NCI-H2081 (cell line): Measurements from ENCODE around the gene SNCAIP.
"Not testable (repeated sequence)": the region's sequence is repeated elsewhere in the genome, so short reads cannot be mapped to it uniquely, and the experiment has no call there.

Source experiments
- DNase-seq, 2 experiments: peaks; one replicate each; lab custom pipeline; 2025; lab: John Stamatoyannopoulos, UW

The SNCAIP gene

DNA sequence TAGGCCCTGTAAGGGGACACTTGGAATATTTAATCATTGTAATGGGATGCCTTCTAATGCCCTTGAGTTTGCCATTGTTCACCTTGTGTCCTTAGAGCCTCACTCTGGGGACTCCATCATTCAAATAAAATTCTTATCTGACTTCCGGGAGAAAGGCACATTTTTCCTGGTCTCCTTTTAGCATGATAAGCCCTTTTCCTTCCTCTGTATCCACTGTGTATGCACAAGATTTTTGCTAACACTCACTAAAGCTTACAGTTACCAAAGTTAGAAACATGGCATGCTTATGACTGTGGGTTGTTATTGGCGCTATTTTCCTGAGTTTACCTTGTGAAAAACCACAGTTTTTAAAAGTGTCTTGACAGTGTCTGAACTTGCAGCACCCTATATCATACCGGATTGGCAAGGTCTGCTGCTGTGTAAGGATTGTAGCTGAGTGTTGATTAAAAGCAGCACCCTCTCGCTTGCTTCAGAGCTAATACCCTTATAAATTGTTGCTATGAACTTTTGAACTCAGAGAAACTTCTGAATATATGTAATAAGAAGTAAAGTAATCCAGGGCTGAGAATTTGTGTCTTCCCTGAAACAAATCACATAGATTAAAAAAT lies 46.4 kb downstream of the SNCAIP start:
- no peak for DNase-seq

DNA sequence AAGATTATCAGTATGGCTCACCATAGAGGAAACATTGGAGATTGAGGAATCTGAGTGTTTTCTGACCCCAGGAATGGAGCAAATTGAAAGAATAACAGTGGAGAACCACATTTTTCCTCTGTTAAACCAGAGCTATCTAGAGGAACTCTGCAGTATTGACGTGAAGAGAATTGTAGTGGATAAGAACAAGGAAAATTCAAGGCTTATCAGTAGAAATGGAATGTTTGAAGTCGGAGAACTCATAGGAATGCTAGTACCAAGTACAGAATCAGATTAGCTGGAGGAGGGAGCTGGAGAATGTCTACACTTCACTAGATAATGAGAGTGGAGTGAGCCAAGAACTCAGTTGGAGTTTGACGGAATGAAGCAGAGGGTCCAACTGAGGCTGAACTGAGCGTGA lies 50.3 kb downstream of the SNCAIP start:
- DNase-seq: no peak

DNA sequence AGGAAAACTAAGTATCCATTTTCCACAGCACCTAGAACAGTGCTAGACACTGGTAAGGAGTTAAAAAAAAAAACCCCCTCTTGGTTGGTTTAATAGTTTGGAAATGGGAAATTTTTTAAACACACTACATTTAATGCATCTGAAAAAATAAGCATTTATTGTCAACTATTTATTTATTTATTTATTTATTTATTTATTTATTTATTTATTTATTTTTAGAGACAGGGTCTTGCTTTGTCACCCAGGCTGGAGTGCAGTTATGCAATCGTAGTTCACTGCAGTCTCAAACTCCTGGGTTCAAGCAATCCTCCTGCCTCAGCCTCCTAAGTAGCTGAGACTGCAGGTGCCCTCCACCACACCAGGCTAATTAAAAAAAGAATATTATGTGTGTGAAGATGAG lies 51.6 kb downstream of the SNCAIP start:
- no peak for DNase-seq

DNA sequence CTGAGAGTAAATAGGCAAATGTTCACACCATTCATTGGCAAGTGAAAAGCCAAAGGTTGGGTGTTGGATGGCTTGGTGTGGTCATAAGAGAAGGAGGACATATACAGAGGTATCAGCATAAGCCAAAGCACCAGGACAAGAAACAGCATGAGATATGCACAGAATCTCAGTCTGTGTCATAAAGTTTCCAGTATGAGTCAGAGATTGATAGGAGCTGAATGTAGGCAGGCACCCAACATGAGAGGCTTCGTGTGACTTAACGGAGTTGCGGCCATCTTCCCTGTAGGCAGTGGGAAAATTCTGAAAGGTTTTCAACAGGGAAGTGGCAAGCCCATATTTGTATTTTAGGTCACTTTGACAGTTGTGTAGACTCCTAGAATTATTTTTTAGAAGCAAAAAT lies 54.5 kb downstream of the SNCAIP start:
- no peak for DNase-seq

DNA sequence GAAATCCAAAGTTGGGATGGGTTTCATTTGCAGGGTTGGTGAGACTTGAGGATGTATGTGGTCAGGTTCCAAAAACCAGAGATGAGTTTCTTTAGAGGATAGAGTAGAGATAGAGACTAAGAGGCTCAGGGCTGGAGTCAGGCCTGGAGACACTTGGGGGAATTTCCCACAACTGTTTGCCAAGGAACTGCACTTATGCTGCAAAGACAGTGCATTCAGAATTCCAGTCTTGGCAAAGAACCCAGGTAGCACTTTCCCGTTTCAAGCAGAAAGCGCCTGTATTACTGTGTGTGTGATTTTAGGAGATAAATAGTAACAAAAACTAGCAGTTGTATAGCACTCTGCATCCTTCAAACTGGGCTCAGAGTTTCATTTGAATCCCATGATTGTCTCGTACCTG lies 55.4 kb downstream of the SNCAIP start:
- no peak for DNase-seq

DNA sequence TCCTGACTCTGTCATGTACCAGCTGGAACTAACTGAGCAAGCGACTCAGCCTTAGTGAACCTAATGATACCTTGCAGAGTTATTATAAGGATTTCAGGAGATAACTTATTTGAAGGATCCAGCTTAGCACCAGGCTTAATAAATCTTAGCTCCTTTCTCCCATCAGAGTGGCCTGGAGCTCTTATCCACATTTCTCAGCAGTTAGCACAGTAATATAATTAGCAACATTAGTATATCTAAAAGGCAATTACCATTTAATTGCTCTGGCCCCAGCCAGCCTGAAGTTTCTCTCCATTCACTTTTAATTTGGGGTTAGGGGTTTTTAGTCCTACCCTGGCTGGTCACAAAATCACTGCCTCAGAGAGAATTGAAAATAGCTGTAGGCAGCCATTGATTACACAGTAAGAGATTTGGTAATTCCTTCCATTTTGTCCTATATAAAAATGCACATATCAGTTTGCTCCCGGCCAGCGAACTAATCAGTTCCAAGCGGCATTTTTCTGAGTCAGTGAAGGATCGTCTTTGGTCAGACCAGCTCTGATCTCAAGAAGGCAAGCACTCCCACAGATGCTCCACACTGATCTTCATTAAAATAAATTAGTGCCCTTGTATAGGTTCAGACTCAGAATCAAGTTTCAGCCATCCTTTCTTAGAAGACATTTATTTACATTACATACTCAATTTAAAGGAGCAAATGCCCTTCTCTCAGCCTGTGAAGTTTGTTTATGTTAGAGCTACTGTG lies 56.6 kb downstream of the SNCAIP start:
- no peak for DNase-seq

DNA sequence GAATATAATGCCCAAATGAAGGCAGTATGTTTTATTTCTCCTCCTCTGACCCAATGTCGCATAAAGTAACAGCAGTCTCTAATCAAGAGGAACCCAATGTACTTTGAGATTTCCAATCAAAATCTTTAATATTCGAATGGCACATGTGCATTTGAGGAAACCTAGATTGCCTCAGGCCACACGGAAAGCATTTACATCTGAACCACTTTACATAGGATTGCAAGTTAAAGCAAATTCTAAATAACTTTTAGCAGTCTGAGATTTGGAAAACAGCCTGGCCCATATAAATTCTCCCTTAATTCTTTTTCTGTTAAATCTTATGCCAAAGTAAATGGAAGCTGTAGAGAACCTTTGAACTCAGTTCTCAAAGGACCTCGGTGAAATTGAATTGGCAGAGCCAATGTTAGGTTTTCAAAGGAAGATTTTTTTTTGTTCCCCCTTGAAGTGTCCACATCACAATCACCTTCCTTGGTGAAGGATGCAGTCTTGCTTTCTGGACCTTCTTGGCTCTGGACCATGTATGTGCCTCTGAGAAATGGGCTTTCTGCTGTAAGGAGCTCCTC lies 57.3 kb downstream of the SNCAIP start:
- DNase-seq: no peak

DNA sequence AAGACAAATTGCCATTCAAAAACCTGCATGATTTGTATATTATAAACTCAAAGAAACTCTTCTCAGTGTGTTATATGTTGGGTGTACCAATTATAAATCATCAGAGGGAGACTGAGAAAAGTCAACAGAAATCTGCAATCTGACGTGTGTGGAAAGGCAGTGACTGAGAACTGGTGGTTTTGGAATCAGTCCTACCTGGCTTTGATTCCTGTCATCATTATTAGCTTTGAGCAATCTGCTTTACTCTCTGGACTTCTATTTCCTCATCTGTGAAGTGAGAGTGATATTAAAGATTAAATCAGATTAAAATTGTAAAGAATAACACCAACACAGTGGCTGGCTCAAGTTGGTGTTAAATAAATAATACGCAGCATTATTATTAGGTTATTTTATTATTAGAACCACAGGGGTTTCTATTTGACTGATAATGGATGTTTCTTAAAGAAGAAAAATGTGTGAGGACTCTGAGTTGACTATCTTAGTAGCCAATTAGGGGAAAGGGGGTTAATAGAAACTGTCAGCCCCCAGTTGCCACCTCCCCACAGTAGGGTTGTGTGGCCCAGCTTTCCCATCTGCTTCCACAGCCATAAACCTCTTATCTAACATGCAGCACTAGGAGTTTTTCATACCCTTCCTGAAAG lies 59.6 kb downstream of the SNCAIP start:
- no peak for DNase-seq

DNA sequence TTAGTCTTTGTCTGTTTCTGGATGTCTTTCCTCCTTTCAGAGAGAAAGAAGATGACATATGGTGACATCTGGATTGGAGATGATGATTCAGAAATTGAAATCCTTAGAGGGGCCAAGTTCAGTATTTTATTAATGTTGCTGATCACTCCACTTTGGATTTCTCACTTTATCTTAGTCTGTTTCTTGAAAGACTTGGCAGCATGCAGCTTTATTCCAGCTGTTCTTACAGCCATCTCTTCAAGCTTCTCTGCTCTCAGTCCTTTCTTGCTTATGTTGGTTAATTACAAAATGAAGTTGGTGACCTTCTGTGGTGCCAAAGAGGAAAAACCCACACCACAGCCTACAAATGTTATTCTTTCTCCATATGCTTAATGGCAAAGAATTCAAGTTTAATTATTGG lies 62.1 kb downstream of the SNCAIP start:
- no peak for DNase-seq

DNA sequence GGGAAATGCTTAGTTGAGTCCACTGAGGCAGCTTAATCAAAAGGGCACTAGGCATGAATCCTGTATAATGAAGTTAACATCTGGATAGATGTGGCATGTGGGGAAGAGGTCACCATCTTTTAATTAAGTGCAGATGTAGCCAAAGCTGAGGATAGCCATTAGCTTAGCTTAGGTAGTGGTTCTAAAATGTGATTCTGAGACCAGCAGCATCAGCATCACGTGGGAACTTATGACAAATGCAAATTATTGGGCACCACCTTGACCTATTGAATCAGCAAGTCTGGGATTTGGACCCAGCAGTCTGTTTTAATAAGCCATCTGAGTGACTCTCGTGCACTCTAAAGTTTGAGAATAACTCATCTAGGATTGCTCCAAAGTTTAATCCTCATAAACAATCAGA lies 63.8 kb downstream of the SNCAIP start:
- no peak for DNase-seq

DNA sequence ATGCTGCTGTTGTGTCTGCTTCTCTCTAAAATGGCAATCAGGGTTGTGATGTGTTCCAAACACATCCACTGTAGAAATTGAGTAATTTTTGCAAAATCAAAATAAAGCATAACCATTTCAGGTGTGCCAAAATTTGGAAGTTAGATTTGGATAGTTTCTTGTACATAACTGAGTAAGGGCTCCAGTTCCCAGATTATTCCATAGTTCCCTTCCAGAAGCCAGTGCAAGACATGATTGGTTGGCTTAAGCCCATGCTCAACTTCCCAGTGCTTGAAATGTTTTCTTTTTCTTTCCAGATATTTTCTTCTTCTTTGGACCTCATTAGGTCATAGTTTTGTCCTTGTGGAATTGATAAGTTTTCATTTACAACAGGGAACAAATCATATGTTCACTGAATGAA lies 64.2 kb downstream of the SNCAIP start:
- DNase-seq: no peak

DNA sequence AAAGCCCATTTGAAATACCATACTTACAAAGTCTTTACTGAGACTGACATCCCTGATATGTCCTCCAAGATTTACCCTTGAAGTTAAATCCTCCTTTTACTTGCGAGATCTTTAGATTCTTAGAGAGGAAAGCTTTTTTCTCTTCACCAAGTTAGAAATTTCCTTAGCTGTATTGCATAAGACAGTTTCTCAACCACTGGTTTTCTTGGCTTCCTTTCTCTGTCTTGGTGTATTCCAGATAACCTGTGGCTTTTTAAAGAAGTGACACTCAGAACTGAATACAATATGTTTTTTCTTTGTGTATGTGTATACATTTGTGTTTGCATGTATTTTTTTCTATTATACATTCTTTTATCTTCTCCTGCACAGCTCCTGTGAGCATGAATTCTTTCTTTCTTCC lies 65.0 kb downstream of the SNCAIP start:
- no peak for DNase-seq

DNA sequence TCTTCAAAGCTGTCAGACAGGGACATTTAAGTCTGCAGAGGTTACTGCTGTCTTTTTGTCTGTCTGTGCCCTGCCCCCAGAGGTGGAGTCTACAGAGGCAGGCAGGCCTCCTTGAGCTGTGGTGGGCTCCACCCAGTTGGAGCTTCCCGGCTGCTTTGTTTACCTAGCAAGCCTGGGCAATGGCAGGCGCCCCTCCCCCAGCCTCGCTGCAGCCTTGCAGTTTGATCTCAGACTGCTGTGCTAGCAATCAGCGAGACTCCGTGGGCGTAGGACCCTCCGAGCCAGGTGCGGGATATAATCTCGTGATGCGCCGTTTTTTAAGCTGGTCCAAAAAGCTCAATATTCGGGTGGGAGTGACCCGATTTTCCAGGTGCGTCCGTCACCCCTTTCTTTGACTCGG lies 70.9 kb downstream of the SNCAIP start:
- DNase-seq: not testable (repeated sequence)

DNA sequence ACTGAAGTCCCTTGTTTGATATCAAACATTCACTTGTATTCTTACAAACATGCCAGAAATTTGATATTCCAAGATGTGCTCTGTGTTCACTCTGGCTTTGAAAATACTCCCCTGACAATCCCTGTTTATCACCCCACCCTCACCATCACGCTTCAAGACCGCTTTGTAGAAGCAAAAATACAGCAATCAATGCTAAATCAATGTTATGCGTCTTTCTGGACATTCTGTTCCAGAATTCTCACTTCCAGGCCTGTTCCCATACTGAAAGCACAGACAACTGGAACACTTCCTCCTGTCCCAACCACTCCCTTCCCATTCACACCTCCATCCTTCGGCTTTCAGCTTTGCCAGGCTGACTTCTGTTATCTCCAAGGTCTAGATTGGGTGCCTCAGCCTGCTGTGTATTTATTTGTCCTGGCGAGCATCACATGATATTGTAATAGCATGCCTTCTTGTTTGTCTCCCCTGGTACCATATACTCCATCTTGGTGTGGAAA lies 72.8 kb downstream of the SNCAIP start:
- DNase-seq: no peak

DNA sequence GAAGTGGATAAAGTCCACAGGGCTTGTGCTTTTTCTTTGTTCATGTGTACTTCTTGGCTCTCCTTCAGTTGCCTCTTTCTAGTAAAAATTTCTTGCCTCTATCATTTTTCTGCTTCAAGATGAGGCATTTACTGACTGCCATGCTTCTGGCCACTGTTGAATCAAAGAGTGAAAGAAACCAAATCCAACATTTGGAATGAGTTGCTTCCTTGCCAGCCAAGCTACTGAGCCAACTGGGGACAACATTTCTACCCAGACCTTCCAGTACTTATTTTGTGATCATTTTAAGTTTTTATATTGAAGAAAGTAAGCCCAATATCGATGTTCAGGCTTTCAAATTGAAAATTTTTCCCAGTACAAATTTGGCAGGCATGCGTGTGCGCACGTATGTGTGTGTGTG lies 73.2 kb downstream of the SNCAIP start:
- DNase-seq: no peak

DNA sequence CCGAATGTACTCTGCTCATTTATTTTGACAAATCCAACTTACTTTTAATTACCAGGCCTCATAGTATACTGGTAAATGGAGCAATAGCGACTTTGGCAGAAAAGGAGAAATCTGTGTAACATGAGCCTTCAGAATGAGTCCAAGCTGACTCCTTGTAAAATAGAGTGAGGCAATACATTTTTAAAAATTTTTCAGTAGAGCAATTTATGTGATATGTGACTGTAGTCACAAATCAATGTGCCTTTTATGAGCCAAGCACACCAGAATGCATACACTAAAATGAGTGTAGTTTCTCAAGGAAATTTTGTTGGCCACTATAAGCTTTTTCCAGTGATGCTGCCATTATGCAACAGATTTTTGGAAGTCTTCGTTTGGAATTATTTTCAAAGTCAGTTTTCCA lies 73.8 kb downstream of the SNCAIP start:
- DNase-seq: no peak

DNA sequence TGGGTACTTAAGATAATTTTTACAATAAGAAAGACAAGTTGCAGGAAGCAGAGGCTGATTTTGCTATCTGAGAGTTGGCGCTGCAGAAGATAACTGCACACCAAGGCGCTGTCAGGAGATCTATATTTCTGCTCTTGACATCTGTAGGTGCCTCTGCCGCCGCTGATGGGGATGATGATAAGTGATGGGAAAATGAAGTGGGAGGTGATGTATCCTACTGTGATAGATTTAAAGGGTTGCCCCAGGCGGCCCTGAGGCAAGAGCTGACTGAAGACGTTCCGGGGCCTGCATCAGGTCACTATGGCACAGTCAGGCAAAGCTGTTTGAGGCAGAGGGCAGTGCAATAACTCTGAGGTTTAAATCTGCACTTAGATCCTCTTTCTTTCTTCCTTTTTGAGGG lies 78.1 kb downstream of the SNCAIP start:
- no peak for DNase-seq

DNA sequence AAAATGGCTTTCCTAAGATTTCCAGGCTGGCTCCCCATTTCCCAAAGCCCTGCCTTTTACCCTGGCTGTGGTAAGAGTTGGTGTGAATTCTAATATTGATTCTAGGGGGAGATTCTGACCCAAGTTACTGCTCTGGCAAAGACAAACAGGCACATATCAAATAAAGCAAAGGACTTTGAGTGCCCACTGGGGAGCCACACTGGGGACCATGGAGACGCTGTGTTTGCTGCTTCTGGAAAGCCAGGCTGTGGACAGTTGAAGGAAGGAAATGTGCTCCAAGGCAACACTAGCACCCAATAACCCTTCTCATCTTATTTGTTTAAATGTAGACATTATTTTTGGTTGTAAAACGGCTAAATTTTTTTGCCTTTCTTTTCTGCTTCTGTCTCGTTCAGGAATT lies 78.7 kb downstream of the SNCAIP start:
- no peak for DNase-seq

DNA sequence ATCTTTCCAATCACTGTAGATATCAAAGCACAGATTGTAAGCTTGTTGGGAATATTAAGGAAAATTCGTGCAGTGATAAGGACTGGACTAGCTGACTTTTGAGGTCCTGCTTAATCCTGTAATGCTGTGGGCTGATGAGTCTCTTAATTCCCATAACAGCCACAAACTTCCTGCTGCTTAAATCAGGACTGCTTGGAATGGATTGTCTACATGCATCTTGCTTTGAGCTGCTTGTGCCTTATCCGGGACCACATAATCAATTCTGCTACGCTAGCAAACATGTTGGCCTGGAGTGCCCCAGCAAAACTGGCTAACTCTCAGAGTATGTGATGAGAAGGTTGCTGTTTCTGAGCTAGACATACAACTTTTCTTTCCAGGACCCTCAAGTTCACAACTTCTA lies 79.6 kb downstream of the SNCAIP start:
- no peak for DNase-seq

DNA sequence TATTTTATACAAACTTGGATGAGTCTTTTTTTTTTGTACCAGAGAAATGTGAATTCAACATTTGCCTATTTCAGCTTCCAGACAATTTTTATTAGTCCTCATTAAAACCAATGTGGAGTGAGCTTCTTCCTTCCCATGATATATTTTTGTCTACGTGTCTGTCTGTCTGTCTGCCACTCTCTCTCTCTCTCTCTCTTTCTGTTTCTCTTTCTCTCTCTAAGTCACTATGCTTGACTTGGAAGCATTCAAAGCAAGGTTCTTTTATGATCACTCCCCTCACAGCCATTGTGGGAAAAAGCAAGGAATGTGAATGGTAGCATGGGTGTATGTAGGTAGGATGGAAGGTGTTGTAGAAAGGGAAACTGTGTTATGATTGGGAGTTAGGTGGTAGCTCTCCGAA lies 80.2 kb downstream of the SNCAIP start:
- DNase-seq: no peak

DNA sequence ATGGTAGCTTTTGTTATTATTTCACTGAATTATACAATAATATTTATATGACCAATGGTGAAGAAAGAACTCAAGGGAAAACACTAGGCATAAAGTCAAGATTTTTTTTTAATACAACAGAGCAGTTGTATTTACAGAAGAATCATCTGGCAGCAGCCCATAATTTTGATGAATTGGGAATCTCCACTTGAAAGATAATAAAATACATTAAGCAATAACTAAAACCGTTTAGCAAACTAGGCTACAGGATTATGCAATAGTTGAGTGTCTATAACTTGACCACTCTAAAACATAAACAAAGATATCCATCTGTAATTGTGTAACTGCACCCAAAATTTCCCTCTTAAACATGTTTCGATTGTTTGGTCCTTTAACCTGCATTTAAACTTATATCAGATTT lies 80.8 kb downstream of the SNCAIP start:
- no peak for DNase-seq

DNA sequence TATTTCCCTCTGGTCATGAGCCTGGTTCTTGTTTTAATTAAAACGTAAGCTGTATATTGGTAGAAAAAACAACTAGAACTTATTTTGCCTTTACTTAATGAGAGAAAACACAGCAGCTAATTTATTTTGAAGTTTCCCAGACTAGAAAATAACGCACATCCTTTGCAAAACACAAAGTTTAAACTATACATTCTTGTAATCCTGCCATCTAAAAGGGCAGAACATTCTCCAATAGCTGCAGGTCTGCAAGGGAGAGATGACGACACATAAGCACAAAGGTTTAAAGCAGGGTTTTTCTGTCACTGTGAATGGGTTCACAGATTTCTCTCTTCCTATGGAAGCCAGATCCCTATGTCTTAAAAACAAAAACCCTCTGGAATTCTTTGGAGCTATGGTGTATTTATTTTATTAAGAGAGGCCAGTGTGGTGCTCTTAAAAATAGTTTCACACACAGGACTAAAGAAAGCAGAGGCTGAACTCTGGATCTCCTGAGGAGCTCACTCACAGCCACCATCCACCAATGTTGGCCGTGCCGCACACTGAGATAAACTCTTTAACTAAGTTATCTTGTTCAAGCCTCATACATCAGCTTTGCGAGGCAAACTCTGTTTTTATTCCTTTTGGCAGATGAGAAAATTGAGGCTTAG lies 82.4 kb downstream of the SNCAIP start:
- DNase-seq: no peak

DNA sequence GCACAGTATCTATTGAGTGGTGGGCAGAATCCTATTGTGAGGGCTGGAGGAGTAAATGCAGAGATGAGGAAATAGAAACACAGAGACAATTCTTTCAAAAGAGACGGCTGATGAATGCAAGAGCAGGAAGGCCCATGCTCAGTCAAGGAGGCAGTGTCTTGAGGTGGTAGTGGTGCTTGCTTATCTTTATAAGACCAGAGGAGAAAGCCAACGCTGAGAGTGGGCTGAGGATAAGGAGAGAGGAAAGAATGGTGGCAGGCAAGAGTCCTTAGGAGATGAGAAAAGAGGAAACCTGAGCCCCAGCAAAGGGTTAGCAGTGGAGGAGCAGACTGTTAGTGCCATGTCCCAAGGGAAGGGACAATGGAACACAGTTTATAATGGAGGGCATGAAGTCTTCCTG lies 86.0 kb downstream of the SNCAIP start:
- no peak for DNase-seq
